Cardiac fibroblast (primary cell): ENCODE measurements around the gene ARHGEF17.
A peak's percentile ranks its signal among the peaks of the same experiment; 100 is the strongest.

Experiments used
- DNase-seq, 2 donors: peaks; one replicate each; pipeline versions ENCODE4 v3.0.0 to v3.0.0-alpha.2; 2010; ENCODE audit warnings: low read depth in 2 of 2
- H3K4me3 ChIP-seq, 2 donors: replicated peaks in 1 of 2; 1 replicate in 1 of 2; 2 replicates in 1 of 2; pipeline ENCODE4 v1.5.1; 2011; ENCODE audit warnings: low read depth in 2 of 2, low read length in 2 of 2, mild to moderate bottlenecking in 2 of 2, moderate library complexity in 1 of 2
- CTCF ChIP-seq: IDR thresholded peaks from one replicate; pipeline ENCODE4 v1.5.1; 2011; ENCODE audit warnings: low read depth, mild to moderate bottlenecking, low read length, inconsistent platforms

ARHGEF17 gene

DNA sequence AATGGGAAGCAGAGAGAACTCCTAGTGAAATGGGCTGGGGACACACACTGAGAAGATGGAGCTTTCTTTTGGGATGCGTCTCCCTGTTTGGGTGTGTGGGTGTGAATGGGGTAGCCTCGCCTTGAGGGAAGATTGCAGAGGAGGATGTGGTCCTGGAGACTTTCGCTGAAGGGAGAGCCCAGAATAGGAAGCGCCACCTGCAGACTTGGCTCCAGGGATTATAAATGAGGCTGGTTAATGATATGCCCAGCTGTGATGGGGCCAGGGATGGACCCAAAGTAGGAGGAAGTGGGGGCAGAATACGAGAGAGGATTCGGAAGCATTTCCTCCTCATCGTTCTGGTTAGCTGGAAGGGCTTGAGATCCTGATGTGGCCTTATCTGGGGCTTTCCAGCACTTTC is 81.8 kb downstream of the ARHGEF17 start:
- DNase-seq = no peak
- no peak for TF ChIP-seq CTCF
- no peak overlapping the region for H3K4me3 ChIP-seq

DNA sequence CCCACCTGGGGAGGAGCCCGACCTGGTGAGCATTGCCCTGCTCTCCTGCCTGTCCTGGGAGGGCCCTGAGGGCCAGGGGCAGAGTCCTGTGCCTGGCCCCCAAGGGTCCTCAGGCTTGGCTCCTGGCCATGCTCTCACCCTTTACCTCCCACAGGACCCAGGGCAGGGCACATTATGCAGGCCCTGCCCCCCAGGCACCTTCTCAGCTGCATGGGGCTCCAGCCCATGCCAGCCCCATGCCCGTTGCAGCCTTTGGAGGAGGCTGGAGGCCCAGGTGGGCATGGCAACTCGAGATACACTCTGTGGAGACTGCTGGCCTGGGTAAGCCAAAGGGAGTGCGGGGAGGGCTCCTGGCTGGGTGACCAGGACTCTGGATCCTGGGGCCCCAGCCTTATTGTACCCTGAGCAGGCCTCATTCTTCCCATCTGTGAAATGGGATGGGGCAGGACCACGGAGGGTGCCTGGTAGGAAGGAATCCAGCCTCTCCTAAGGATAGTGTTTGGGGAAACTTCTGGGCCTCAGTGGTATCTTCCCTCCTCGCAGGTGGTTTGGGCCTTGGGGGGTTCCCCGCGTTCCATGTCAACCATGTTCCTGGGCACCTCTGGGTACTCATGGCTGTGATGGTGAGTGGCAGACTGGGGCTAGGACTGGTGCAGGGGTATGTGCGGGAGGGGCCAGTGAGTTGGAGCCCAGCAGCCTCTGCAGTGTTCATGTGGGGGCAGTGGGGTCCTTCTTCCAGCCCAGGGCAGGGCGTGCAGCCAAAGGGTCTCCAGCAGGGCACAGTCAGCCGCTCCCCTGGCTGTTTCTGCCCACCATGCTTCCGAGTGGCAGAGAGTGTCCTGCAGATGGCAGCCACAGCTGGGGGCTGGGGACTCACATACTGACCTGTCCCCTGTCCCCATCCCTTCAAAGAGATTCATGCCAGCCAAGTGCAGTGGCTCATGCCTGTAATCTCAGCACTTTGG is 82.8 kb downstream of the ARHGEF17 start:
- DNase-seq = no peak
- no peak overlapping the region for H3K4me3 ChIP-seq
- TF ChIP-seq CTCF = no peak

- no peak overlapping the region for H3K4me3 ChIP-seq
- no peak for TF ChIP-seq CTCF
- DNase-seq = no peak
These were observed 83.6 kb downstream of the ARHGEF17 start for GRCh38 chr11:73391665-73392064.

GRCh38 chr11:73392108-73393010 is 84.3 kb downstream of the ARHGEF17 start:
- no peak for TF ChIP-seq CTCF
- H3K4me3 ChIP-seq = no peak overlapping the region
- no peak for DNase-seq

GRCh38 chr11:73393011-73393380 is 84.9 kb downstream of the ARHGEF17 start:
- TF ChIP-seq CTCF = no peak
- peak in 1 of 2 donors; percentile 40 for DNase-seq
- H3K4me3 ChIP-seq = no peak overlapping the region

DNA sequence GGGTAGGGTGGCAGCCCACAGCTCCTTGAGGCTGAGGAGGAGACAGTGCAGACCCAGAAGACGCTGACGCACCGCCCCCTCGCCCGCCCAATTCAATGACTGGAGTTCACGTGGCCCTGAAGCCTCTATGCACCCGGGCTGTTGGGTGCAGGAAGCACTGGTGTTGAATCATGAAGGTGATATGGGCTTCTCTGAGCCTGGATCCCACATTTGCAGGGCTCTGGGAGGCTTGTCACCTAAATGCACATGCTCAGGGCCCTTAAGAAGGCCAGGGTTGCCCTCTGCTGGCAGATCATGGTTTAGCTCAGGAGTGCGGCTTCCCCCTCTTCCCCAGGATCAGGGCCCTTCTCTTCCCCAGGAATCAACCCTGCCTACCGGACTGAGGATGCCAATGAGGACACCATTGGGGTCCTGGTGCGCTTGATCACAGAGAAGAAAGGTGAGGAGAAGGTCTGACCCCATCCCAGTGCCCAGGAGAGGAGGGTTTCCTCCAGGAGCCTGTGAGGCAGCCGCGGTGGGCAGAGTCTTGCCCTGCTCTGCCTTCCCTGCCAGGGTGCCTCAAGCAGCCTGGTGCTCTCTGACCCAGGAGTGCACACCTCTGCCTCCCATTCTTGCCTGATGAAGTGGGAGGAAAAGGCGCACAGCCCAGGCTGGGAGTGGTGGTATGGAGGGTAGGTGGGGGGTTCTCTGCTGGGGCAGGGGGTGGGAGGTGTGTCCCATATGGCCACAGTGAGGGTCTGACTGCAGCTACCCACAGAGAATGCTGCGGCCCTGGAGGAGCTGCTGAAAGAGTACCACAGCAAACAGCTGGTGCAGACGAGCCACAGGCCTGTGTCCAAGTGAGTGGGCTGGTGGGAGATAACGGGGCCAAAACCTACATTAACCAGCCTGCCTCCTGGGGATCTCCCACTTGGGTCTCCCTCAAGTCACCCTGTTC is 85.7 kb downstream of the ARHGEF17 start:
- DNase-seq = peak; percentile 89 to 90
- TF ChIP-seq CTCF = peak; percentile 87
- H3K4me3 ChIP-seq = no peak overlapping the region
